ENCODE data around the gene SELENOO. TPM values are rescaled to one million over a fixed set of nuclear protein-coding genes. Genes with fewer than 3 reads are reported as not detected.

SELENOO gene
- total and polyA plus RNA-seq, 2 of the 13 experiments (the other 11 are each of a cell fraction or from before 2014, with no cell fraction given): 14.4 to 19.0 TPM

DNA sequence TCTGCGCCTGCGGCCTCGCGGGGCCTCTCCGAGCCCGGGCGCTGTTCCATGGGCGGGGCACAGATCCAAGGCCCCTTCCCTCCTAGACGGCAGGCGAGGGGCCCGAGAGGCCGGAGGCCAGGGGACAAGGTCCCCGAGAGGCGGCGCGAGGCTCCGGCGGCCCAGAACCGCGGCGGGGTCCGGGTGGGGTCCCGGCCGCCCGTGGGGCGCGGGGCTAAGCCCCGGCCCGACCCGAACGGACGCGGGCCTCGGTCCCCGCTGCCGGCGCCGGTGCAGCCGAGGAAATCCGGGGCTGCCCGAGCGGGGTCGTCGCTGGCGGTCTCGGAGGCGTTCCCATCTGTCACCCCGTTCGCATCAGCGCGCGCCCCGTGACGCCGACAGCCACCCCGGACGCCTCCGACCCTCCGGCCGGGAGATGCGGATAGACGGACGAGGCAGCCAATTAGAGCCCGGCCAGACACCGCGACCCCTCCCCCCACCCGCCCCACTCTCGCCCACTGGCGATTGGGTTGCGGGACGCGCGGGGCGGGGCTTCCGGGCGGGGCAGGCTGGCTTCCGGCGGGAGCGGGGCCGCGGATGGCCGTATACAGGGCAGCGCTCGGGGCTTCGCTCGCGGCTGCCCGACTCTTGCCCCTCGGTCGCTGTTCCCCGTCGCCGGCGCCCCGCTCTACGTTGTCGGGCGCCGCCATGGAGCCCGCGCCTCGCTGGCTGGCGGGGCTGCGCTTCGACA, at the start of gene SELENOO (continued):
- TF ChIP-seq, protein P1, sequence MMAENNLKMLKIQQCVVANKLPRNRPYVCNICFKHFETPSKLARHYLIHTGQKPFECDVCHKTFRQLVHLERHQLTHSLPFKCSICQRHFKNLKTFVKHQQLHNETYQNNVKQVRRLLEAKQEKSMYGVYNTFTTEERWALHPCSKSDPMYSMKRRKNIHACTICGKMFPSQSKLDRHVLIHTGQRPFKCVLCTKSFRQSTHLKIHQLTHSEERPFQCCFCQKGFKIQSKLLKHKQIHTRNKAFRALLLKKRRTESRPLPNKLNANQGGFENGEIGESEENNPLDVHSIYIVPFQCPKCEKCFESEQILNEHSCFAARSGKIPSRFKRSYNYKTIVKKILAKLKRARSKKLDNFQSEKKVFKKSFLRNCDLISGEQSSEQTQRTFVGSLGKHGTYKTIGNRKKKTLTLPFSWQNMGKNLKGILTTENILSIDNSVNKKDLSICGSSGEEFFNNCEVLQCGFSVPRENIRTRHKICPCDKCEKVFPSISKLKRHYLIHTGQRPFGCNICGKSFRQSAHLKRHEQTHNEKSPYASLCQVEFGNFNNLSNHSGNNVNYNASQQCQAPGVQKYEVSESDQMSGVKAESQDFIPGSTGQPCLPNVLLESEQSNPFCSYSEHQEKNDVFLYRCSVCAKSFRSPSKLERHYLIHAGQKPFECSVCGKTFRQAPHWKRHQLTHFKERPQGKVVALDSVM (CRISPR knock-in tag; IDR thresholded peaks at IDR 0.05): no peak
- TF ChIP-seq KDM6A (CRISPR knock-in tag; IDR thresholded peaks at IDR 0.05; ENCODE audit: low read depth) (no peak), ZNF543 (CRISPR knock-in tag; IDR thresholded peaks at IDR 0.05) (0 out of 2 replicates have a peak, but pooled peaks have one; percentile 43), ZBTB34 (CRISPR knock-in tag; IDR thresholded peaks at IDR 0.05) (no peak), CSRNP1 (CRISPR knock-in tag; IDR thresholded peaks at IDR 0.05) (0 out of 2 replicates have a peak, but pooled peaks have one; percentile 46), GATAD1 (CRISPR knock-in tag; IDR thresholded peaks at IDR 0.05) (peak; percentile 67), ZNF451 (CRISPR knock-in tag; IDR thresholded peaks at IDR 0.05) (peak; percentile 39; the same call in 1 of the 2 replicates), MAZ (IDR thresholded peaks at IDR 0.05; ENCODE audit: borderline replicate concordance, low read depth, low read length) (peak; percentile 59; the same call in 1 of the 2 replicates), MAZ (CRISPR knock-in tag; IDR thresholded peaks at IDR 0.05; ENCODE audit: low read depth) (peak; percentile 55), EED (CRISPR knock-in tag; IDR thresholded peaks at IDR 0.05) (peak; percentile 30; the same call in 1 of the 2 replicates), HDAC1 (CRISPR knock-in tag; IDR thresholded peaks at IDR 0.05) (peak; percentile 52; the same call in 1 of the 2 replicates), MXI1 (IDR thresholded peaks at IDR 0.05; ENCODE audit: borderline replicate concordance, low read depth, low read length) (0 out of 3 replicates have a peak, but pooled peaks have one; percentile 32), ATAD3A (CRISPR knock-in tag; IDR thresholded peaks at IDR 0.05) (no peak), HNRNPK (IDR thresholded peaks at IDR 0.05; ENCODE audit: low read depth, low read length, poor library complexity, severe bottlenecking) (no peak)
- TF ChIP-seq, protein P2, sequence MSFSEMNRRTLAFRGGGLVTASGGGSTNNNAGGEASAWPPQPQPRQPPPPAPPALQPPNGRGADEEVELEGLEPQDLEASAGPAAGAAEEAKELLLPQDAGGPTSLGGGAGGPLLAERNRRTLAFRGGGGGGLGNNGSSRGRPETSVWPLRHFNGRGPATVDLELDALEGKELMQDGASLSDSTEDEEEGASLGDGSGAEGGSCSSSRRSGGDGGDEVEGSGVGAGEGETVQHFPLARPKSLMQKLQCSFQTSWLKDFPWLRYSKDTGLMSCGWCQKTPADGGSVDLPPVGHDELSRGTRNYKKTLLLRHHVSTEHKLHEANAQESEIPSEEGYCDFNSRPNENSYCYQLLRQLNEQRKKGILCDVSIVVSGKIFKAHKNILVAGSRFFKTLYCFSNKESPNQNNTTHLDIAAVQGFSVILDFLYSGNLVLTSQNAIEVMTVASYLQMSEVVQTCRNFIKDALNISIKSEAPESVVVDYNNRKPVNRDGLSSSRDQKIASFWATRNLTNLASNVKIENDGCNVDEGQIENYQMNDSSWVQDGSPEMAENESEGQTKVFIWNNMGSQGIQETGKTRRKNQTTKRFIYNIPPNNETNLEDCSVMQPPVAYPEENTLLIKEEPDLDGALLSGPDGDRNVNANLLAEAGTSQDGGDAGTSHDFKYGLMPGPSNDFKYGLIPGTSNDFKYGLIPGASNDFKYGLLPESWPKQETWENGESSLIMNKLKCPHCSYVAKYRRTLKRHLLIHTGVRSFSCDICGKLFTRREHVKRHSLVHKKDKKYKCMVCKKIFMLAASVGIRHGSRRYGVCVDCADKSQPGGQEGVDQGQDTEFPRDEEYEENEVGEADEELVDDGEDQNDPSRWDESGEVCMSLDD (CRISPR knock-in tag; IDR thresholded peaks at IDR 0.05; ENCODE audit: borderline replicate concordance): 0 out of 2 replicates have a peak, but pooled peaks have one; percentile 18
- TF ChIP-seq, protein P3, sequence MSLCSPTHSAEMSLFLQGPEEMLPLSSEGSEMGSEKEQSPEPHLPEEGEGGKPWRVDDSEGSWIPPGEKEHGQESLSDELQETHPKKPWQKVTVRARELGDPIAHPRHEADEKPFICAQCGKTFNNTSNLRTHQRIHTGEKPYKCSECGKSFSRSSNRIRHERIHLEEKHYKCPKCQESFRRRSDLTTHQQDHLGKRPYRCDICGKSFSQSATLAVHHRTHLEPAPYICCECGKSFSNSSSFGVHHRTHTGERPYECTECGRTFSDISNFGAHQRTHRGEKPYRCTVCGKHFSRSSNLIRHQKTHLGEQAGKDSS (CRISPR knock-in tag; IDR thresholded peaks at IDR 0.05; ENCODE audit: borderline replicate concordance, low read depth): 0 out of 2 replicates have a peak, but pooled peaks have one; percentile 25
- TF ChIP-seq, protein P4, sequence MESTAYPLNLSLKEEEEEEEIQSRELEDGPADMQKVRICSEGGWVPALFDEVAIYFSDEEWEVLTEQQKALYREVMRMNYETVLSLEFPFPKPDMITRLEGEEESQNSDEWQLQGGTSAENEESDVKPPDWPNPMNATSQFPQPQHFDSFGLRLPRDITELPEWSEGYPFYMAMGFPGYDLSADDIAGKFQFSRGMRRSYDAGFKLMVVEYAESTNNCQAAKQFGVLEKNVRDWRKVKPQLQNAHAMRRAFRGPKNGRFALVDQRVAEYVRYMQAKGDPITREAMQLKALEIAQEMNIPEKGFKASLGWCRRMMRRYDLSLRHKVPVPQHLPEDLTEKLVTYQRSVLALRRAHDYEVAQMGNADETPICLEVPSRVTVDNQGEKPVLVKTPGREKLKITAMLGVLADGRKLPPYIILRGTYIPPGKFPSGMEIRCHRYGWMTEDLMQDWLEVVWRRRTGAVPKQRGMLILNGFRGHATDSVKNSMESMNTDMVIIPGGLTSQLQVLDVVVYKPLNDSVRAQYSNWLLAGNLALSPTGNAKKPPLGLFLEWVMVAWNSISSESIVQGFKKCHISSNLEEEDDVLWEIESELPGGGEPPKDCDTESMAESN (CRISPR knock-in tag; conservative IDR thresholded peaks at IDR 0.05): peak; percentile 55; the same call in 1 of the 2 replicates

All from HepG2 (cell line).